ENCODE results near the gene CUX1.

CUX1 gene

GRCh38 chr7:102068846-102069245, 251.4 kb downstream of the CUX1 start:
- ATAC-seq = no peak
- TF ChIP-seq SNAI2 (CRISPR knock-in tag; IDR thresholded peaks at IDR 0.05) (no peak), ARNTL (CRISPR knock-in tag; IDR thresholded peaks at IDR 0.05; ENCODE audit: borderline replicate concordance, low read depth) (no peak), TSHZ2 (CRISPR knock-in tag; IDR thresholded peaks at IDR 0.05) (no peak), POU6F1 (CRISPR knock-in tag; IDR thresholded peaks at IDR 0.05; ENCODE audit: borderline replicate concordance, low read depth) (no peak), OSR1 (CRISPR knock-in tag; IDR thresholded peaks at IDR 0.05) (no peak), BACH2 (CRISPR knock-in tag; IDR thresholded peaks at IDR 0.05; ENCODE audit: borderline replicate concordance) (no peak), CSDC2 (CRISPR knock-in tag; IDR thresholded peaks at IDR 0.05) (no peak), ZC3H10 (CRISPR knock-in tag; IDR thresholded peaks at IDR 0.05) (no peak), ZNF70 (CRISPR knock-in tag; IDR thresholded peaks at IDR 0.05) (no peak), TCF4 (CRISPR knock-in tag; IDR thresholded peaks at IDR 0.05; ENCODE audit: borderline replicate concordance) (no peak), PPARA (CRISPR knock-in tag; IDR thresholded peaks at IDR 0.05; ENCODE audit: borderline replicate concordance) (no peak), ZNF565 (CRISPR knock-in tag; conservative IDR thresholded peaks at IDR 0.05; ENCODE audit: low read depth) (no peak), TOX (CRISPR knock-in tag; IDR thresholded peaks at IDR 0.05; ENCODE audit: borderline replicate concordance) (no peak), ISL1 (CRISPR knock-in tag; IDR thresholded peaks at IDR 0.05) (no peak)

- ATAC-seq = no peak
- TF ChIP-seq ZNF565 (CRISPR knock-in tag; conservative IDR thresholded peaks at IDR 0.05; ENCODE audit: low read depth) (no peak), CSRNP3 (CRISPR knock-in tag; IDR thresholded peaks at IDR 0.05) (no peak), ZFP3 (CRISPR knock-in tag; IDR thresholded peaks at IDR 0.05) (no peak), ARNTL (CRISPR knock-in tag; IDR thresholded peaks at IDR 0.05; ENCODE audit: borderline replicate concordance, low read depth) (no peak), TCF4 (CRISPR knock-in tag; IDR thresholded peaks at IDR 0.05; ENCODE audit: borderline replicate concordance) (no peak), OSR1 (CRISPR knock-in tag; IDR thresholded peaks at IDR 0.05) (no peak), SNAI2 (CRISPR knock-in tag; IDR thresholded peaks at IDR 0.05) (no peak), ZNF8 (CRISPR knock-in tag; IDR thresholded peaks at IDR 0.05) (no peak), TOX (CRISPR knock-in tag; IDR thresholded peaks at IDR 0.05; ENCODE audit: borderline replicate concordance) (no peak), PPARA (CRISPR knock-in tag; IDR thresholded peaks at IDR 0.05; ENCODE audit: borderline replicate concordance) (no peak), ESRRG (CRISPR knock-in tag; IDR thresholded peaks at IDR 0.05) (no peak), TSHZ2 (CRISPR knock-in tag; IDR thresholded peaks at IDR 0.05) (no peak), RARB (CRISPR knock-in tag; IDR thresholded peaks at IDR 0.05) (no peak), ISL1 (CRISPR knock-in tag; IDR thresholded peaks at IDR 0.05) (no peak), CREB5 (CRISPR knock-in tag; IDR thresholded peaks at IDR 0.05; ENCODE audit: low read depth) (no peak)
Observed at GRCh38 chr7:102069931-102070629, 252.7 kb downstream of the CUX1 start.

Data from SK-N-SH treated with all-trans-retinoic acid at 6 μM for 48 hours (cell line).